Stimulated activated CD4-positive, alpha-beta T cell treated with anti-CD3 and anti-CD28 coated beads, Interleukin-1b, Interleukin-23, amount 100 ng/mL, for 24 hours (primary cell): ENCODE data around the gene NUMA1.

Source experiments
- DNase-seq, 4 experiments: peaks; one replicate each; pipeline ENCODE4 v3.0.0-alpha.2; 2020; ENCODE audit warnings: low read depth in 4 of 4, low spot score in 1 of 4

Gene NUMA1

GRCh38 chr11:72102162-72102561 lies 21.8 kb upstream of the NUMA1 start:
- DNase-seq, result no peak

- DNase-seq, result no peak
Measured at GRCh38 chr11:72100462-72100861, 20.1 kb upstream of the NUMA1 start.

GRCh38 chr11:72100009-72100408 lies 19.7 kb upstream of the NUMA1 start:
- no peak for DNase-seq

GRCh38 chr11:72098741-72099140 lies 18.4 kb upstream of the NUMA1 start:
- no peak for DNase-seq

GRCh38 chr11:72091292-72091691 lies 10.9 kb upstream of the NUMA1 start:
- DNase-seq, result peak in 3 of 4 experiments; percentile 28 to 41 (median 29)

- no peak for DNase-seq
Measured at GRCh38 chr11:72088076-72088808, 7.9 kb upstream of the NUMA1 start.

- DNase-seq, result no peak
Measured at GRCh38 chr11:72085621-72086351, 5.4 kb upstream of the NUMA1 start.

GRCh38 chr11:72084965-72085364 lies 4.6 kb upstream of the NUMA1 start:
- no peak for DNase-seq

- no peak for DNase-seq
Measured at GRCh38 chr11:72084076-72084475, 3.7 kb upstream of the NUMA1 start.

GRCh38 chr11:72083414-72083813 lies 3.1 kb upstream of the NUMA1 start:
- DNase-seq, result no peak

- DNase-seq, result no peak
Measured at GRCh38 chr11:72081821-72082453, 1.6 kb upstream of the NUMA1 start.

- no peak for DNase-seq
Measured at GRCh38 chr11:72081184-72081644, 872 bp upstream of the NUMA1 start.

GRCh38 chr11:72079819-72080325 lies 470 bp downstream of the NUMA1 start:
- DNase-seq, result no peak

- no peak for DNase-seq
Measured at GRCh38 chr11:72078477-72078876, 1.9 kb downstream of the NUMA1 start.

GRCh38 chr11:72075756-72076155 lies 4.6 kb downstream of the NUMA1 start:
- DNase-seq, result no peak

- DNase-seq, result no peak
Measured at GRCh38 chr11:72075109-72075508, 5.2 kb downstream of the NUMA1 start.

GRCh38 chr11:72072348-72072747 lies 8.0 kb downstream of the NUMA1 start:
- no peak for DNase-seq

GRCh38 chr11:72070491-72070890 lies 9.9 kb downstream of the NUMA1 start:
- no peak for DNase-seq

GRCh38 chr11:72069787-72070251 lies 10.5 kb downstream of the NUMA1 start:
- DNase-seq, result no peak

GRCh38 chr11:72069200-72069599 lies 11.1 kb downstream of the NUMA1 start:
- DNase-seq, result no peak

GRCh38 chr11:72067676-72068075 lies 12.7 kb downstream of the NUMA1 start:
- DNase-seq, result no peak

- no peak for DNase-seq
Measured at GRCh38 chr11:72067266-72067665, 13.1 kb downstream of the NUMA1 start.
